Sigmoid colon (tissue), 4 donors: ENCODE results near the gene JOSD2.

ENCODE experiments used
- EP300 ChIP-seq, 4 donors: sonication (generic); formaldehyde crosslinking; IDR thresholded peaks; one replicate each; pipeline ENCODE4 v1.6.1; 2017; ENCODE audit warnings: antibody characterized with exemption in 4 of 4
- POLR2A ChIP-seq, 2 donors: fragments of 450-650 bp; IDR thresholded peaks; one replicate each; pipeline ENCODE4 v1.6.1; 2016; ENCODE audit warnings: antibody characterized with exemption in 2 of 2, mild to moderate bottlenecking in 2 of 2, moderate library complexity in 2 of 2
- POLR2AphosphoS5 ChIP-seq, 4 donors: sonication (generic); formaldehyde crosslinking; IDR thresholded peaks; one replicate each; pipeline ENCODE4 v1.6.1; 2017; ENCODE audit warnings: antibody characterized with exemption in 4 of 4
- TF ChIP-seq, protein P1 (sequence below), 4 experiments: fragments of 450-650 bp in 3 of 4; fragments of 200-600 bp in 1 of 4; IDR thresholded peaks; one replicate each; pipeline ENCODE4 v1.5.1; 2016 to 2019; ENCODE audit warnings: antibody characterized with exemption in 4 of 4, mild to moderate bottlenecking in 3 of 4, moderate library complexity in 2 of 4

DNA sequence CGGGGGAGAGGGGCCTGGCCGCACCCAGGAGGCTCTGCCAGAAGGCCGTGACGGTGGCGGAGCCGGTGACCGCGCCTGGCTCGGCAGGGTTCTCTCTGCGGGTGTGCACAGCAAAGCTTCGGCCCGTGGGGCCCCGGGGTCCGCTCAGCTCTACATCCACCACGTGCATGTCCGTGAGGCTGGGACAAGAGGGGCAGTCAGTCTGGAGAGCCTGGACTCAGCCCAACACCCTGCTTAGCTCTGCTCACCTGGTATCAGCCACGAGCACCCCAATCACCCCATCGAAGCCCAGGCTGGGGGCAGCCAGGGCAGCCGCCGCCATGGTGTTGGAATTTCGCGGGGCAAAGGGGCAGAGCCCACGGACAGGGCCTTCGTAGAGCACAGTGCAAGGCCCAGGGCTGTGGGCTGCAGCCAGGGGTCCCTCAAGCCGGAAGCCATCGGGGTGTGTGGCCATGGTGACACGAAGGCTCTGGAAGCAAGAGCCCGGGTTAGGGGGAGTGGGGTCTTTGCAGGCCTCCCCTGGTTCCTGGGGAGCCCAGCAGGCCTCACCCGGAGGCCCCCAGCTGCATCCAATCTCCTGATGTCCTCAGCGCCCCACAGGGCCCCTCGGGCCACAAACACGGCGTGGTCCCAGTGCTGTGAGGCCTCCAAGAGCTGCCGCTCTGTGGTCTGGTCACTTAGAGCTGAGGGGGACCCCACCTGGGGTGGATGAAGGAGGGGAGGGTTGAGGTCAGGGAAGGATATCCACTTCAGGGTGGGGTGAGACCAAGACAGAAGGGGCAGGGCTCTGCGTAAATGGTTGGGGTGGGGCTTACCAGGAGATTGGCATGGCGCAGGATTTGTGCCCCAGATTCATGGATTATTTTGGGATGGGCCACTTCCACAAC, 1.4 kb upstream of the JOSD2 start:
- no peak for TF ChIP-seq EP300 (IDR thresholded peaks at IDR 0.05)
- no peak for TF ChIP-seq POLR2A (IDR thresholded peaks at IDR 0.05)
- TF ChIP-seq, protein P1, sequence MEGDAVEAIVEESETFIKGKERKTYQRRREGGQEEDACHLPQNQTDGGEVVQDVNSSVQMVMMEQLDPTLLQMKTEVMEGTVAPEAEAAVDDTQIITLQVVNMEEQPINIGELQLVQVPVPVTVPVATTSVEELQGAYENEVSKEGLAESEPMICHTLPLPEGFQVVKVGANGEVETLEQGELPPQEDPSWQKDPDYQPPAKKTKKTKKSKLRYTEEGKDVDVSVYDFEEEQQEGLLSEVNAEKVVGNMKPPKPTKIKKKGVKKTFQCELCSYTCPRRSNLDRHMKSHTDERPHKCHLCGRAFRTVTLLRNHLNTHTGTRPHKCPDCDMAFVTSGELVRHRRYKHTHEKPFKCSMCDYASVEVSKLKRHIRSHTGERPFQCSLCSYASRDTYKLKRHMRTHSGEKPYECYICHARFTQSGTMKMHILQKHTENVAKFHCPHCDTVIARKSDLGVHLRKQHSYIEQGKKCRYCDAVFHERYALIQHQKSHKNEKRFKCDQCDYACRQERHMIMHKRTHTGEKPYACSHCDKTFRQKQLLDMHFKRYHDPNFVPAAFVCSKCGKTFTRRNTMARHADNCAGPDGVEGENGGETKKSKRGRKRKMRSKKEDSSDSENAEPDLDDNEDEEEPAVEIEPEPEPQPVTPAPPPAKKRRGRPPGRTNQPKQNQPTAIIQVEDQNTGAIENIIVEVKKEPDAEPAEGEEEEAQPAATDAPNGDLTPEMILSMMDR (IDR thresholded peaks at IDR 0.05): no peak
- no peak for TF ChIP-seq POLR2AphosphoS5 (IDR thresholded peaks at IDR 0.05)
